Activated naive CD4-positive, alpha-beta T cell treated with anti-CD3 and anti-CD28 coated beads, Interleukin-2, amount 50 U/mL, for 24 hours (primary cell): ENCODE results near the gene ICE2.
A peak's percentile ranks its signal among the peaks of the same experiment; 100 is the strongest.

ENCODE experiments used
- H3K27ac Mint-ChIP-seq: one replicate; pipeline ENCODE4 v1.8.0; 2021; ENCODE audit warnings: mild to moderate bottlenecking, mixed read lengths
- H3K27me3 Mint-ChIP-seq: one replicate; pipeline ENCODE4 v1.8.0; 2021; ENCODE audit warnings: mixed read lengths
- H3K36me3 Mint-ChIP-seq: one replicate; pipeline ENCODE4 v1.8.0; 2021; ENCODE audit warnings: mixed read lengths
- H3K4me1 Mint-ChIP-seq: one replicate; pipeline ENCODE4 v1.8.0; 2021; ENCODE audit warnings: mixed read lengths
- H3K4me3 Mint-ChIP-seq: one replicate; pipeline ENCODE4 v1.8.0; 2021; ENCODE audit warnings: mild to moderate bottlenecking, mixed read lengths
- H3K9me3 Mint-ChIP-seq: one replicate; pipeline ENCODE4 v1.8.0; 2021; ENCODE audit warnings: mixed read lengths

The ICE2 gene

GRCh38 chr15:60510006-60510405, 31.1 kb upstream of the ICE2 start:
- H3K27me3 Mint-ChIP-seq = no peaks in the 10 kb centered on the region
- peak overlapping the region; percentile 19 for H3K27ac Mint-ChIP-seq
- H3K4me3 Mint-ChIP-seq = no peak overlapping the region
- H3K36me3 Mint-ChIP-seq = peaks cover 16% of the 10 kb centered on the region
- H3K9me3 Mint-ChIP-seq = no peaks in the 10 kb centered on the region
- H3K4me1 Mint-ChIP-seq = peaks cover 47% of the 10 kb centered on the region

- Mint-ChIP-seq H3K4me1 (peaks cover 47% of the 10 kb centered on the region), H3K27me3 (no peaks in the 10 kb centered on the region), H3K9me3 (no peaks in the 10 kb centered on the region), H3K4me3 (no peak overlapping the region), H3K27ac (peak overlapping the region; percentile 2), H3K36me3 (peaks cover 20% of the 10 kb centered on the region)
These were observed 30.5 kb upstream of the ICE2 start for GRCh38 chr15:60509470-60509869.

- H3K9me3 Mint-ChIP-seq = no peaks in the 10 kb centered on the region
- H3K27me3 Mint-ChIP-seq = no peaks in the 10 kb centered on the region
- peaks cover 15% of the 10 kb centered on the region for H3K36me3 Mint-ChIP-seq
- peaks cover 47% of the 10 kb centered on the region for H3K4me1 Mint-ChIP-seq
- no peak overlapping the region for H3K4me3 Mint-ChIP-seq
- H3K27ac Mint-ChIP-seq = peak overlapping the region; percentile 90
These were observed 29.5 kb upstream of the ICE2 start for GRCh38 chr15:60508442-60508841.

GRCh38 chr15:60507596-60508424, 28.9 kb upstream of the ICE2 start:
- Mint-ChIP-seq H3K27me3 (no peaks in the 10 kb centered on the region), H3K9me3 (no peaks in the 10 kb centered on the region), H3K4me3 (no peak overlapping the region), H3K27ac (peak overlapping the region; percentile 90), H3K4me1 (peaks cover 47% of the 10 kb centered on the region), H3K36me3 (peaks cover 15% of the 10 kb centered on the region)

- no peaks in the 10 kb centered on the region for H3K9me3 Mint-ChIP-seq
- no peak overlapping the region for H3K27ac Mint-ChIP-seq
- peaks cover 4% of the 10 kb centered on the region for H3K36me3 Mint-ChIP-seq
- H3K4me1 Mint-ChIP-seq = peaks cover 17% of the 10 kb centered on the region
- H3K4me3 Mint-ChIP-seq = no peak overlapping the region
- no peaks in the 10 kb centered on the region for H3K27me3 Mint-ChIP-seq
These were observed 17.9 kb upstream of the ICE2 start for GRCh38 chr15:60496853-60497252.

- Mint-ChIP-seq H3K9me3 (no peaks in the 10 kb centered on the region), H3K27ac (peak overlapping the region; percentile 87), H3K36me3 (peaks cover 1% of the 10 kb centered on the region), H3K27me3 (no peaks in the 10 kb centered on the region), H3K4me3 (no peak overlapping the region), H3K4me1 (peaks cover 32% of the 10 kb centered on the region)
These were observed 15.2 kb upstream of the ICE2 start for GRCh38 chr15:60494108-60494507.

GRCh38 chr15:60493166-60493565, 14.2 kb upstream of the ICE2 start:
- no peaks in the 10 kb centered on the region for H3K9me3 Mint-ChIP-seq
- H3K36me3 Mint-ChIP-seq = peaks cover 1% of the 10 kb centered on the region
- H3K27me3 Mint-ChIP-seq = no peaks in the 10 kb centered on the region
- peaks cover 36% of the 10 kb centered on the region for H3K4me1 Mint-ChIP-seq
- H3K27ac Mint-ChIP-seq = peak overlapping the region; percentile 65
- H3K4me3 Mint-ChIP-seq = no peak overlapping the region

- H3K27me3 Mint-ChIP-seq = no peaks in the 10 kb centered on the region
- peaks cover 8% of the 10 kb centered on the region for H3K36me3 Mint-ChIP-seq
These were observed 7.8 kb upstream of the ICE2 start for GRCh38 chr15:60486742-60487141.

GRCh38 chr15:60485365-60486055, 6.6 kb upstream of the ICE2 start:
- Mint-ChIP-seq H3K36me3 (peaks cover 8% of the 10 kb centered on the region), H3K27ac (peak overlapping the region; percentile 5), H3K4me3 (no peak overlapping the region), H3K4me1 (peaks cover 52% of the 10 kb centered on the region), H3K27me3 (no peaks in the 10 kb centered on the region), H3K9me3 (no peaks in the 10 kb centered on the region)

More at GRCh38 chr15:60486742-60487141, 7.8 kb upstream of the ICE2 start:
- H3K4me3 Mint-ChIP-seq = no peak overlapping the region
- H3K9me3 Mint-ChIP-seq = no peaks in the 10 kb centered on the region
- no peak overlapping the region for H3K27ac Mint-ChIP-seq
- peaks cover 60% of the 10 kb centered on the region for H3K4me1 Mint-ChIP-seq

- no peaks in the 10 kb centered on the region for H3K27me3 Mint-ChIP-seq
- peaks cover 60% of the 10 kb centered on the region for H3K4me1 Mint-ChIP-seq
These were observed 4.1 kb upstream of the ICE2 start for GRCh38 chr15:60483042-60483441.

GRCh38 chr15:60480888-60481287, 1.9 kb upstream of the ICE2 start:
- Mint-ChIP-seq H3K4me1 (peaks cover 74% of the 10 kb centered on the region), H3K27ac (no peak overlapping the region), H3K9me3 (no peaks in the 10 kb centered on the region), H3K4me3 (no peak overlapping the region), H3K27me3 (no peaks in the 10 kb centered on the region), H3K36me3 (peaks cover 13% of the 10 kb centered on the region)

More at GRCh38 chr15:60483042-60483441, 4.1 kb upstream of the ICE2 start:
- H3K9me3 Mint-ChIP-seq = no peaks in the 10 kb centered on the region
- H3K36me3 Mint-ChIP-seq = peaks cover 9% of the 10 kb centered on the region
- no peak overlapping the region for H3K4me3 Mint-ChIP-seq
- H3K27ac Mint-ChIP-seq = no peak overlapping the region

GRCh38 chr15:60480149-60480548, 1.2 kb upstream of the ICE2 start:
- Mint-ChIP-seq H3K4me1 (peaks cover 69% of the 10 kb centered on the region), H3K4me3 (peak overlapping the region; percentile 95), H3K27ac (peak overlapping the region; percentile 98), H3K27me3 (no peaks in the 10 kb centered on the region), H3K9me3 (no peaks in the 10 kb centered on the region), H3K36me3 (peaks cover 13% of the 10 kb centered on the region)

GRCh38 chr15:60479361-60480110, 594 bp upstream of the ICE2 start:
- Mint-ChIP-seq H3K4me3 (peak overlapping the region; percentile 95), H3K36me3 (peaks cover 16% of the 10 kb centered on the region), H3K4me1 (peaks cover 69% of the 10 kb centered on the region), H3K27ac (peak overlapping the region; percentile 98), H3K9me3 (no peaks in the 10 kb centered on the region), H3K27me3 (no peaks in the 10 kb centered on the region)

- Mint-ChIP-seq H3K27me3 (no peaks in the 10 kb centered on the region), H3K9me3 (no peaks in the 10 kb centered on the region), H3K36me3 (peaks cover 13% of the 10 kb centered on the region), H3K4me1 (peaks cover 65% of the 10 kb centered on the region), H3K27ac (peak overlapping the region; percentile 98), H3K4me3 (peak overlapping the region; percentile 95)
These were observed 901 bp downstream of the ICE2 start for GRCh38 chr15:60477916-60478565.

- no peaks in the 10 kb centered on the region for H3K27me3 Mint-ChIP-seq
- peaks cover 17% of the 10 kb centered on the region for H3K36me3 Mint-ChIP-seq
- H3K9me3 Mint-ChIP-seq = no peaks in the 10 kb centered on the region
- peak overlapping the region; percentile 52 for H3K4me3 Mint-ChIP-seq
- H3K27ac Mint-ChIP-seq = no peak overlapping the region
- peaks cover 65% of the 10 kb centered on the region for H3K4me1 Mint-ChIP-seq
These were observed 1.8 kb downstream of the ICE2 start for GRCh38 chr15:60477164-60477563.
